Liver (tissue), 3 donors: ENCODE measurements around the gene CLBA1.

Source experiments
- CTCF ChIP-seq: fragments of 150-350 bp; IDR thresholded peaks from 2 replicates; pipeline ENCODE4 v1.5.1; 2017; ENCODE audit warnings: improper control_type of control experiment, low read depth, low read length; ENCODE audit not compliant: missing input control
- EGR1 ChIP-seq, 2 donors: IDR thresholded peaks; 2 replicates each; pipeline ENCODE4 v1.6.1; 2016 to 2018; ENCODE audit warnings: antibody characterized with exemption in 2 of 2, low read depth in 2 of 2
- FOXA1 ChIP-seq: IDR thresholded peaks from 2 replicates; pipeline ENCODE4 v1.6.1; 2016; ENCODE audit warnings: antibody characterized with exemption
- FOXA2 ChIP-seq: IDR thresholded peaks from 2 replicates; pipeline ENCODE4 v1.6.1; 2016; ENCODE audit warnings: antibody characterized with exemption
- GABPA ChIP-seq, 2 donors: IDR thresholded peaks in 1 of 2; conservative IDR thresholded peaks in 1 of 2; 2 replicates each; pipeline ENCODE4 v1.6.1; 2016; ENCODE audit warnings: antibody characterized with exemption in 2 of 2, mild to moderate bottlenecking in 1 of 2, moderate library complexity in 1 of 2
- JUND ChIP-seq, 2 donors: IDR thresholded peaks; 2 replicates each; pipeline ENCODE4 v1.6.1; 2016; ENCODE audit warnings: antibody characterized with exemption in 2 of 2
- MAX ChIP-seq: IDR thresholded peaks from 2 replicates; pipeline ENCODE4 v1.6.1; 2016; ENCODE audit warnings: antibody characterized with exemption
- RAD21 ChIP-seq, 2 donors: IDR thresholded peaks; 2 replicates each; pipeline ENCODE4 v1.6.1; 2016; ENCODE audit warnings: antibody characterized with exemption in 2 of 2, mild to moderate bottlenecking in 2 of 2
- REST ChIP-seq: IDR thresholded peaks from 2 replicates; pipeline ENCODE4 v1.6.1; 2016; ENCODE audit warnings: antibody characterized with exemption, mild to moderate bottlenecking
- RXRA ChIP-seq, 2 donors: IDR thresholded peaks; 2 replicates each; pipeline ENCODE4 v1.6.1; 2017 to 2018; ENCODE audit warnings: antibody characterized with exemption in 2 of 2, mild to moderate bottlenecking in 1 of 2
- TAF1 ChIP-seq: conservative IDR thresholded peaks from 2 replicates; pipeline ENCODE4 v1.6.1; 2016; ENCODE audit warnings: antibody characterized with exemption, mild to moderate bottlenecking
- YY1 ChIP-seq: IDR thresholded peaks from 2 replicates; pipeline ENCODE4 v1.6.1; 2016; ENCODE audit warnings: antibody characterized with exemption, mild to moderate bottlenecking
- ZBTB33 ChIP-seq: IDR thresholded peaks from 2 replicates; pipeline ENCODE4 v1.6.1; 2016; ENCODE audit warnings: antibody characterized with exemption
- donor health status: healthy.
- donor health status: healthy.

GRCh38 chr14:105015242-105015641 is 29.7 kb downstream of the CLBA1 start:
- TF ChIP-seq TAF1 (no peak), JUND (IDR thresholded peaks at IDR 0.05) (no peak), FOXA1 (no peak), CTCF (no peak), ZBTB33 (no peak), RAD21 (IDR thresholded peaks at IDR 0.05) (no peak), REST (no peak), RXRA (IDR thresholded peaks at IDR 0.05) (no peak), YY1 (no peak), MAX (no peak), GABPA (IDR thresholded peaks at IDR 0.05 in 1 of 2, conservative IDR thresholded peaks at IDR 0.05 in 1 of 2) (no peak), FOXA2 (no peak), EGR1 (IDR thresholded peaks at IDR 0.05; ENCODE audit: low read depth in 2 of 2) (no peak)
